ENCODE measurements around the gene PLET1.

The PLET1 gene

DNA sequence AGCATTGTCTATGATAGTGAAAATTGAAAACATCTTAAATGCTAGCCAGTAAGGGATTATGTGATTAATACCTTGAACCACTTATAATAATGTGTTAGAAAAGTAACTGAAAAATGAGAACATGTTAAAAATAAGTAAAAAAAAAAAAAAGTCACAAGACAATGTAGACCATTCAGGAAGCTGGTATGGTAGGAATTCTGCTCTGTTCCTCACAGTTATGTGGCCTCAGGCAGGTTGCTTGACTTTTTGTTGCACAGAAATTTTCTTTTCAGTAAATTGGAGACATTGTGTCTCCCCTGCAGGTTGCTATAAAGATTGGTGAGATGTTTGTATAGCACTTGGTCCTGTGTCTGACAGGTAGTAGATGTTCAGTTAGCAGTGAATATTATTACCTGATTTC is 17.3 kb upstream of the PLET1 start:
- TF ChIP-seq, protein P1, sequence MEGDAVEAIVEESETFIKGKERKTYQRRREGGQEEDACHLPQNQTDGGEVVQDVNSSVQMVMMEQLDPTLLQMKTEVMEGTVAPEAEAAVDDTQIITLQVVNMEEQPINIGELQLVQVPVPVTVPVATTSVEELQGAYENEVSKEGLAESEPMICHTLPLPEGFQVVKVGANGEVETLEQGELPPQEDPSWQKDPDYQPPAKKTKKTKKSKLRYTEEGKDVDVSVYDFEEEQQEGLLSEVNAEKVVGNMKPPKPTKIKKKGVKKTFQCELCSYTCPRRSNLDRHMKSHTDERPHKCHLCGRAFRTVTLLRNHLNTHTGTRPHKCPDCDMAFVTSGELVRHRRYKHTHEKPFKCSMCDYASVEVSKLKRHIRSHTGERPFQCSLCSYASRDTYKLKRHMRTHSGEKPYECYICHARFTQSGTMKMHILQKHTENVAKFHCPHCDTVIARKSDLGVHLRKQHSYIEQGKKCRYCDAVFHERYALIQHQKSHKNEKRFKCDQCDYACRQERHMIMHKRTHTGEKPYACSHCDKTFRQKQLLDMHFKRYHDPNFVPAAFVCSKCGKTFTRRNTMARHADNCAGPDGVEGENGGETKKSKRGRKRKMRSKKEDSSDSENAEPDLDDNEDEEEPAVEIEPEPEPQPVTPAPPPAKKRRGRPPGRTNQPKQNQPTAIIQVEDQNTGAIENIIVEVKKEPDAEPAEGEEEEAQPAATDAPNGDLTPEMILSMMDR (IDR thresholded peaks at IDR 0.05; ENCODE audit: low read depth, low read length, missing control alignments), result no peak
- no peak for DNase-seq (ENCODE audit: extremely low read depth, low read depth)
- no peak overlapping the region for H3K4me3 ChIP-seq (replicated peaks; ENCODE audit: low read depth, low read length)

DNA sequence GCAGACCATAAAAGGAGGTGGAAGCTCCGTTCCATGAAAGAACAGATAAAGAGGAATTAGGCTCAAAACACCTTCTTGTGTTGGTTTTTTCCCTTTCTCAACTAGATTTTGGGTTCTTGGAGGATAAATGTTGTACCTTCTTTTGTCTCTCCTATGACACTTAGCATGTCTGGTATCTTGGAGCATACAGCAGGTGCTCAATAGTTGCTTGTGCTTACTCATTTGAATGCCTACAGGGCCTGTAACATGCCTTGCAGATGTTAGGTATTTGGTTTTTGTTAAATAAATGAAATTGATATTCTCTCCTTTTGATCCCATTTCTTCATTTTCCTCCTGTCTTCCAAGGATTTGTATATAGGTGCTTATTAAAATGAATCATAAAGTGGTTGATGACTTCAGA is 16.4 kb upstream of the PLET1 start:
- TF ChIP-seq, protein P1 (IDR thresholded peaks at IDR 0.05; ENCODE audit: low read depth, low read length, missing control alignments), result no peak
- DNase-seq (ENCODE audit: extremely low read depth, low read depth), result no peak
- H3K4me3 ChIP-seq (replicated peaks; ENCODE audit: low read depth, low read length), result no peak overlapping the region

DNA sequence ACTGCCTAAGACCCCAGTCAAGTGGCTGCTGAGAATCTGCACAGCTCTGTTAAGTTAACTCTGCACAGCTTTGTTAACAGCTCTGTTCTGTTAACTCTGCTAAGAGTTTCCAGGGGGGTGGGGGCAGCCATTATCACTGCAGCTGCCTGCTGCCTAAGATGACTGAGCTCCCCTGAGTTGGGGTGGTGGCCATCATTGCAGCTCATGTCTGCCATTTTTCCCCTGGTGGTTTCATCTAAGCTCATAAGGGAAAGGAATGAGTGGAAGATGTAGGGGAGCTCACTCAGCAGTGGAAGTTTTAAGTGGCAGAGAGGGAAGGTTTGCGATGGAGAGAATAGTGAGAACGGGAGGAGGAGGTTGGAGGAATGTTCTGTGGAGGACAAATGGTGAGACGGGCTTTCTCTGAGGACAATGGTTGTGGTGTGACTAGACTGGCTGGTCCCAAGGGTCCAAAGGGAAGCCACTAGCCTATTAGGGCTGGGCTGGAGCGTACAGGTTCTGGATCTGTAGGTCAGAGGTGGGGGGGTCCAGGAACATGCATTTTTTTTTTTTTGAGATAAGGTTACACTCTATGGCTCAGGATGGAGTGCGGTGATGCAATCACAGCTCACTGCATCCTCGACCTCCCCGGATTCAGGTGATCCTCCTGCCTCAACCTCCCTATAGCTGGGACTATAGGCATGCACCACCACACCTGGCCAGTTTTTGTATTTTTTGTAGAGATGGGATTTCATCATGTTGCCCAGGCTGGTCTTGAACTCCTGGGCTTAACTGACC is 13.5 kb upstream of the PLET1 start:
- TF ChIP-seq, protein P1 (IDR thresholded peaks at IDR 0.05; ENCODE audit: low read depth, low read length, missing control alignments), result no peak
- DNase-seq (ENCODE audit: extremely low read depth, low read depth), result no peak
- no peak overlapping the region for H3K4me3 ChIP-seq (replicated peaks; ENCODE audit: low read depth, low read length)

DNA sequence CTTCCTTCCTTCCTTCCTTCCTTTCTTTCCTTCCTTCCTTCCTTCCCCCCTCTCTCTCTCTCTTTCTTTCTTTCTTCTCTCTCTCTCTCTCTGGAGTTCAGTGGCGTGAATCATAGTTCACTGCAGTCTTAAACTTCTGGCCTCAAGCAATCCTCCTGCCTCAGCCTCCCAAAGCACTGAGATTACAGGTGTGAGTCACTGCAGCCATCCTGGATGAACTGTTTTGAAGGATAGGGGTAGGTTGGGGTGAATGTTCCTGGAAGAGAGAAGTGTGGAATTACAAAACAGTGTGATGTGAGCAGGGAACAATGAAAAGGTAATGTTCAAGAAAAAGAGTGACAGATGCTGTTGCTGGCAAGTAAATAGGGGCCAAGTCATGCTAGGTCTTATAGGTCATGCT is 12.4 kb upstream of the PLET1 start:
- TF ChIP-seq, protein P1 (IDR thresholded peaks at IDR 0.05; ENCODE audit: low read depth, low read length, missing control alignments), result no peak
- H3K4me3 ChIP-seq (replicated peaks; ENCODE audit: low read depth, low read length), result no peak overlapping the region
- no peak for DNase-seq (ENCODE audit: extremely low read depth, low read depth)

DNA sequence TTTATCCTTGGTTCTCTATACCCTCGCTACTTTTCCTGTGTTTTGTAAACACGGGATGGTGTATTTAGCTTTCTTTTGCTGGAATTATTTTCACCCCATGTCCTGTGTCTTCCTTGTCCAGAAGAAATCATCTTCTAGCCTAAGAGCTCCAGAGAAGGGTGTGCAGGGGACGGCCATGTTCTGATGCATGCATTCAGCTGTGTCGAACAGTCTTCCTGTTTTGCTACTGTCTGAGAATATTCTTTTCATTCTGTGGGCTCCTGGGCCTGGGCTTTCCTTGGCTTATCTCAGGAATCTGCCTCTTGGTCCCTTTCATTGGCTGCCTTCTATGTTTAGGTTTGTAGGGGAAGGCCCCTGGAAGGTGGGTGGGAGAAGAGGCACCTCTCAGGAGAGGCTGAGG is 10.6 kb upstream of the PLET1 start:
- TF ChIP-seq, protein P1 (IDR thresholded peaks at IDR 0.05; ENCODE audit: low read depth, low read length, missing control alignments), result no peak
- no peak overlapping the region for H3K4me3 ChIP-seq (replicated peaks; ENCODE audit: low read depth, low read length)
- no peak for DNase-seq (ENCODE audit: extremely low read depth, low read depth)

DNA sequence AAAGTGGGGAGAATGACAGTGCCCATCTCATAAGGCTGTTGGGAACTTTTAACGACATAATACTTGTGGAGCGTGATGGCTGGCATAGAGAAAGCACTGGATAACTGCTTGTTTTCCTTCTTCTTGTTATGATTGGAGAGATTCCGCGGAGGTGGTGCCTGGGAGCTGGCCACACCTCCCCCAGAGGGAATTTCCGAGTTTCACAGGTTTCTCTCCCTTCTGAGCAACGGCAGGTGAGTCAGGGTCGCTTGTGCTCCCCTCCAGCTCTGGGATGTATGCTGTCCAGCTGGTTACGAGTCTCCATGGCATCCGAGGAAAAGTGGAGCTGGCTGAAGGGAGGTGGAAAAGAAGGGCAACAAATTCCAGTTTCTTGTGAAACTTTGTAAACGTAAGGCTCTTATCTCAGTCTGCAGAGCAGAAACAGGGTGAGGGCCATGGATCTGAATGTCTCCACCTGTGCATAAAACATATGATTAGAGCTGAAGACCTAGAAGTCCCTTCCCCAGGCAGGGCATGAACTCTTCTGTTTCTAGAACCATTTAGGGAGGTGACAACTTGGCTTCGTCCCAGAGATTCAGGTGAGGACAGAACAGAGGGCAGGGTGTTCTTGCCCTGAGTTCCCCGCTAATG is 10.0 kb upstream of the PLET1 start:
- TF ChIP-seq, protein P1 (IDR thresholded peaks at IDR 0.05; ENCODE audit: low read depth, low read length, missing control alignments), result no peak
- no peak for DNase-seq (ENCODE audit: extremely low read depth, low read depth)
- no peak overlapping the region for H3K4me3 ChIP-seq (replicated peaks; ENCODE audit: low read depth, low read length)

All from HFF-Myc (cell line).